Panc1 (cell line): Measurements from ENCODE around the gene DPYD. TPM values are rescaled to one million over a fixed set of nuclear protein-coding genes. Genes with fewer than 3 reads are reported as not detected.

Experiments
- ATAC-seq: fragments of 200-7000 bp; cut with Tn5 transposase; 2 replicates; pipeline ENCODE4 v1.9.1; 2020; ENCODE audit warnings: mild to moderate bottlenecking, moderate library complexity
- BruUV-seq: library from RNA; stranded (reverse); fragments of 400-500 nt; replicated peaks from 2 replicates; lab custom pipeline; 2021; lab: Mats Ljungman, UMichigan
- CTCF ChIA-PET: fragments of 300-600 bp; sonication (Branson Sonifier 250); formaldehyde crosslinking; loops from one replicate; lab custom pipeline; 2022; ENCODE audit warnings: antibody characterized with exemption; lab: Charles Lee
- POLR2A ChIA-PET: fragments of 300-600 bp; sonication (Branson Sonifier 250); formaldehyde crosslinking; loops from one replicate; lab custom pipeline; 2022; ENCODE audit warnings: antibody characterized with exemption; lab: Charles Lee
- DNase-seq: peaks from one replicate; pipeline ENCODE4 v3.0.0-alpha.2; 2010; ENCODE audit warnings: low read depth, low spot score
- H3K27ac ChIP-seq: 2 replicates; pipeline ENCODE4 v1.5.1; 2011; ENCODE audit warnings: mild to moderate bottlenecking, low read length, inconsistent platforms
- H3K27me3 ChIP-seq: fragments of 200-500 bp; sonication (Bioruptor generic); 2 replicates; pipeline ENCODE4 v1.6.0; 2014; ENCODE audit warnings: low read length, inconsistent platforms; ENCODE audit not compliant: control insufficient read depth, insufficient read depth
- H3K36me3 ChIP-seq: fragments of 200-500 bp; sonication (Bioruptor generic); 2 replicates; pipeline ENCODE4 v1.5.1; 2014; ENCODE audit warnings: inconsistent platforms, mild to moderate bottlenecking, low read length, moderate library complexity; ENCODE audit not compliant: control insufficient read depth, insufficient read depth
- H3K4me1 ChIP-seq: 2 replicates; pipeline ENCODE4 v1.5.1; 2011; ENCODE audit warnings: inconsistent platforms, mild to moderate bottlenecking, low read length, moderate library complexity; ENCODE audit not compliant: control insufficient read depth, insufficient read depth
- H3K4me3 ChIP-seq, 2 experiments: 2 replicates each; pipeline ENCODE4 v1.5.1; 2011 to 2012; ENCODE audit warnings: low read depth in 2 of 2, low read length in 2 of 2, mild to moderate bottlenecking in 2 of 2, inconsistent platforms in 1 of 2, moderate library complexity in 1 of 2
- H3K9me3 ChIP-seq: fragments of 200-500 bp; sonication (Bioruptor generic); 2 replicates; pipeline ENCODE4 v1.5.1; 2014; ENCODE audit warnings: low read depth, mild to moderate bottlenecking, inconsistent platforms, low read length, moderate library complexity; ENCODE audit not compliant: control insufficient read depth, insufficient read depth
- CTCF ChIP-seq: fragments of 450-650 bp; IDR thresholded peaks from 2 replicates; pipeline ENCODE4 v1.5.1; 2017; ENCODE audit warnings: mild to moderate bottlenecking
- REST ChIP-seq, 2 experiments: IDR thresholded peaks; 2 replicates each; pipeline ENCODE4 v1.6.1; 2011 to 2012; ENCODE audit warnings: low read depth in 2 of 2, control low read depth in 1 of 2, low read length in 1 of 2, mild to moderate bottlenecking in 1 of 2, moderate library complexity in 1 of 2; ENCODE audit not compliant: insufficient read depth in 1 of 2
- SIN3A ChIP-seq: IDR thresholded peaks from 2 replicates; pipeline ENCODE4 v1.6.1; 2012; ENCODE audit warnings: low read depth, mild to moderate bottlenecking, low read length, moderate library complexity, borderline replicate concordance; ENCODE audit not compliant: insufficient read depth
- TCF7L2 ChIP-seq: IDR thresholded peaks from 2 replicates; pipeline ENCODE4 v1.6.1; 2011; ENCODE audit warnings: mild to moderate bottlenecking, low read depth, low read length, inconsistent platforms
- in situ Hi-C: cut with HindIII; loops from 2 replicates; pipeline ENCODE4 v1.10.0; 2016; ENCODE audit warnings: low sequenced_read_pairs, low pct_unique_long_range_greater_than_20kb
- intact Hi-C: fragments of 100-400 bp; cut with micrococcal nuclease; formaldehyde crosslinking; loops from one replicate; pipeline ENCODE4 v1.10.0; 2022; ENCODE audit not compliant: unreplicated experiment
- total RNA-seq: library from RNA; stranded (reverse); gene quantifications from one replicate; pipeline ENCODE4 v1.2.1, GENCODE V29; 2021; ENCODE audit not compliant: unreplicated experiment

The DPYD gene
- total RNA-seq, 1 experiment from 2014 or later: 2.0 TPM

GRCh38 chr1:97545446-97545845, 375.4 kb downstream of the DPYD start:
- BruUV-seq: no TSS peak
- Histone ChIP-seq H3K27me3 (no peaks in the 10 kb centered on the region), H3K4me1 (no peaks in the 10 kb centered on the region), H3K36me3 (no peaks in the 10 kb centered on the region), H3K27ac (no peak overlapping the region), H3K9me3 (no peaks in the 10 kb centered on the region), H3K4me3 (no peak overlapping the region)
- in situ Hi-C loops: no loop called here
- ChIA-PET CTCF (no interaction called here), POLR2A (no interaction called here)
- no peak for TF ChIP-seq CTCF
- no peak for TF ChIP-seq REST (IDR thresholded peaks at IDR 0.05; ENCODE audit: insufficient read depth in 1 of 2, low read depth in 2 of 2, low read length in 1 of 2)
- intact Hi-C loops: no loop called here
- ATAC-seq (no peak), DNase-seq (no peak)

GRCh38 chr1:97540346-97540888, 380.4 kb downstream of the DPYD start:
- no peak overlapping the region for H3K4me3 ChIP-seq
- BruUV-seq: no TSS peak
- ATAC-seq (no peak), DNase-seq (no peak)
- H3K36me3 ChIP-seq: no peaks in the 10 kb centered on the region
- in situ Hi-C loops (no loop called here), intact Hi-C loops (no loop called here)
- TF ChIP-seq SIN3A (no peak), TCF7L2 (no peak), CTCF (no peak), REST (IDR thresholded peaks at IDR 0.05; ENCODE audit: insufficient read depth in 1 of 2, low read depth in 2 of 2, low read length in 1 of 2) (no peak)
- ChIA-PET POLR2A (no interaction called here), CTCF (no interaction called here)
- H3K4me1 ChIP-seq: no peaks in the 10 kb centered on the region
- no peaks in the 10 kb centered on the region for H3K27me3 ChIP-seq
- no peaks in the 10 kb centered on the region for H3K9me3 ChIP-seq
- H3K27ac ChIP-seq: no peak overlapping the region
